Left ventricle myocardium inferior (tissue), 1 donor: Measurements from ENCODE around the gene GGPS1. TPM values are rescaled to one million over a fixed set of nuclear protein-coding genes. Genes with fewer than 3 reads are reported as not detected.
"Not testable (repeated sequence)": the region's sequence is repeated elsewhere in the genome, so short reads cannot be mapped to it uniquely, and the experiment has no call there.

Experiments used
- DNase-seq: peaks from one replicate; pipeline ENCODE4 v3.0.0-alpha.2; 2020
- H3K27ac ChIP-seq: fragments of 200-600 bp; replicated peaks from 2 replicates; pipeline ENCODE4 v1.8.0; 2021
- H3K27me3 ChIP-seq: fragments of 200-600 bp; 2 replicates; pipeline ENCODE4 v1.8.0; 2021; ENCODE audit warnings: low read depth
- H3K36me3 ChIP-seq: fragments of 200-600 bp; 2 replicates; pipeline ENCODE4 v1.8.0; 2021
- H3K4me1 ChIP-seq: fragments of 200-600 bp; 2 replicates; pipeline ENCODE4 v1.8.0; 2021
- H3K4me3 ChIP-seq: fragments of 200-600 bp; 2 replicates; pipeline ENCODE4 v1.8.0; 2021; ENCODE audit warnings: mild to moderate bottlenecking, moderate library complexity
- H3K9me3 ChIP-seq: fragments of 200-600 bp; replicated peaks from 2 replicates; pipeline ENCODE4 v1.8.0; 2021
- intact Hi-C: fragments of 100-400 bp; cut with micrococcal nuclease; formaldehyde crosslinking; loops from one replicate; pipeline ENCODE4 v1.11.0; 2022
- long read RNA-seq: library from polyadenylated mRNA; unstranded; transcript quantifications from one replicate; pipeline ENCODE4 v2.0.0, GENCODE V29; 2021
- total RNA-seq: library from RNA; stranded (reverse); fragmentation: NEBNext Ultra II Directional; extraction: Animal tissue kit (Norgen Biotek cat#: 25700); gene quantifications from one replicate; pipeline ENCODE4 v1.2.1, GENCODE V29; 2021
- TF ChIP-seq, protein P1 (sequence below): fragments of 200-600 bp; IDR thresholded peaks from 2 replicates; pipeline ENCODE4 v1.8.0; 2021; ENCODE audit warnings: antibody characterized with exemption, mild to moderate bottlenecking, borderline replicate concordance
- donor health status: DM: no; HTN: yes; CAD: no; lungs with severe emphysema.

The GGPS1 gene
- total RNA-seq = 30.2 TPM
- long read RNA-seq, transcript GGPS1-201 (4 exons, 2,895 nt) = major isoform, 34 of 38 reads
- long read RNA-seq, partial matches to known transcripts = 3 of 38 reads
- long read RNA-seq, other reads (novel, unspliced or antisense) = 1 of 38 reads

DNA sequence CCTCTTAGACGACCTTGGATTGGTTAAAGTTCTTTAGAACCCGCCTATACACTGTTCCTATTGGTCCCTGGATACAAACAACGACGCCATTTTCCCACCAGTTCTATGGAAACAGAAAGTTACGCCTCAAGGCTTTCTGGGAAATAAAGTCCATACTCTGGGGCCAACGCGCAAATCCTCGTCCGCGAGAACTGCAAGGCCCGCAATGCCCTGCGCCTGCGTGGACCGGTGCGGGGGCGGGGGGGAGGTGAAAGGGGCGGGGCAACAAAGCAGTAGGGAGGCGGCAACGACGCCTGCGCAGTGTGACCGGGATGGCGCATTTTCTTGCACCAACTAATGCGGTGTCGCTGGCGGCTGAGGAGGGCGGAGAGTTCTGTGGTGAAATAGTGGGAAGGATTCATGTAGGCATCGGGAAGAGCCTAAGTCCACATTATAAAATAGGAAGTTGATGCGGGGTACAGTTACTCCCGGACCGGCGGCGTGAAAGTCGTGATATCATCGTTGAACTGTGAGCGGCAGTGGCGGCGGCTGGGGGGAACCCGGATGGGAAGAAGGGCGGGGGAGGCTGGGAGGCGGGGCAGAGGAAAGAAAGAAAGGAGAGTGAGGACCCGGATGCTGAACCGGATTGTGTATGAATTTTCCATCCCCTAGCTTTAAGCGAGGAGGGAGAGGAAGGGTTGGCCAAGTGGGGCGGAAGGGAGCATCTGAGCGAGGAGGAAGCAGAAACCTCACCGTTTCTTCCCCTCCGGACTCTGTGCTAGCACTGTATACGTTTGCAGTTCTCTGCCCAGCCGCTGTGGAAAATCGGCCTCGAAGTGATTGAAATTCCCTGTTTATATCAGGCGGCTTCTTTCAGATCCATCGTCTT lies at the start of gene GGPS1:
Gene GGPS1 (plus strand): TSS at position 300 of the 868 bp plus-strand sequence. CDS start 6,695 bp downstream, outside the sequence.
- Histone ChIP-seq H3K27me3 (no peaks in the 10 kb centered on the region), H3K36me3 (no peaks in the 10 kb centered on the region), H3K4me3 (peak within 1 kb of the TSS; percentile 96), H3K27ac (peak within 1 kb of the TSS; percentile 96), H3K9me3 (no peaks in the 10 kb centered on the region), H3K4me1 (peaks cover 83% of the 10 kb centered on the region)
- intact Hi-C loops = loop anchor here (10.0 kb wide), 1 partner anchor 74 kb away; no protein-coding TSS in a partner anchor
- peak; percentile 98 for DNase-seq
- TF ChIP-seq, protein P1, sequence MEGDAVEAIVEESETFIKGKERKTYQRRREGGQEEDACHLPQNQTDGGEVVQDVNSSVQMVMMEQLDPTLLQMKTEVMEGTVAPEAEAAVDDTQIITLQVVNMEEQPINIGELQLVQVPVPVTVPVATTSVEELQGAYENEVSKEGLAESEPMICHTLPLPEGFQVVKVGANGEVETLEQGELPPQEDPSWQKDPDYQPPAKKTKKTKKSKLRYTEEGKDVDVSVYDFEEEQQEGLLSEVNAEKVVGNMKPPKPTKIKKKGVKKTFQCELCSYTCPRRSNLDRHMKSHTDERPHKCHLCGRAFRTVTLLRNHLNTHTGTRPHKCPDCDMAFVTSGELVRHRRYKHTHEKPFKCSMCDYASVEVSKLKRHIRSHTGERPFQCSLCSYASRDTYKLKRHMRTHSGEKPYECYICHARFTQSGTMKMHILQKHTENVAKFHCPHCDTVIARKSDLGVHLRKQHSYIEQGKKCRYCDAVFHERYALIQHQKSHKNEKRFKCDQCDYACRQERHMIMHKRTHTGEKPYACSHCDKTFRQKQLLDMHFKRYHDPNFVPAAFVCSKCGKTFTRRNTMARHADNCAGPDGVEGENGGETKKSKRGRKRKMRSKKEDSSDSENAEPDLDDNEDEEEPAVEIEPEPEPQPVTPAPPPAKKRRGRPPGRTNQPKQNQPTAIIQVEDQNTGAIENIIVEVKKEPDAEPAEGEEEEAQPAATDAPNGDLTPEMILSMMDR = peak; percentile 27

- H3K27ac ChIP-seq = no peak overlapping the region
- intact Hi-C loops = no loop called here
These were observed 49.5 kb upstream of the GGPS1 start for GRCh38 chr1:235278915-235279292.

GRCh38 chr1:235279694-235280093 lies 48.7 kb upstream of the GGPS1 start:
- Histone ChIP-seq H3K9me3 (no peaks in the 10 kb centered on the region), H3K36me3 (no peaks in the 10 kb centered on the region), H3K27me3 (no peaks in the 10 kb centered on the region), H3K27ac (no peak overlapping the region), H3K4me3 (no peak overlapping the region), H3K4me1 (peaks cover 38% of the 10 kb centered on the region)
- intact Hi-C loops = no loop called here
- TF ChIP-seq, protein P1 = no peak
- no peak for DNase-seq

More at GRCh38 chr1:235278915-235279292, 49.5 kb upstream of the GGPS1 start:
- no peak for DNase-seq
- no peaks in the 10 kb centered on the region for H3K27me3 ChIP-seq
- TF ChIP-seq, protein P1 = no peak
- peaks cover 30% of the 10 kb centered on the region for H3K4me1 ChIP-seq
- no peaks in the 10 kb centered on the region for H3K9me3 ChIP-seq
- H3K36me3 ChIP-seq = no peaks in the 10 kb centered on the region
- H3K4me3 ChIP-seq = no peak overlapping the region

GRCh38 chr1:235280467-235280866 lies 47.9 kb upstream of the GGPS1 start:
- no peak overlapping the region for H3K27ac ChIP-seq
- no peak for DNase-seq
- TF ChIP-seq, protein P1 = no peak
- no peaks in the 10 kb centered on the region for H3K9me3 ChIP-seq
- no peaks in the 10 kb centered on the region for H3K36me3 ChIP-seq
- intact Hi-C loops = no loop called here
- no peaks in the 10 kb centered on the region for H3K27me3 ChIP-seq
- peaks cover 40% of the 10 kb centered on the region for H3K4me1 ChIP-seq
- no peak overlapping the region for H3K4me3 ChIP-seq

DNA sequence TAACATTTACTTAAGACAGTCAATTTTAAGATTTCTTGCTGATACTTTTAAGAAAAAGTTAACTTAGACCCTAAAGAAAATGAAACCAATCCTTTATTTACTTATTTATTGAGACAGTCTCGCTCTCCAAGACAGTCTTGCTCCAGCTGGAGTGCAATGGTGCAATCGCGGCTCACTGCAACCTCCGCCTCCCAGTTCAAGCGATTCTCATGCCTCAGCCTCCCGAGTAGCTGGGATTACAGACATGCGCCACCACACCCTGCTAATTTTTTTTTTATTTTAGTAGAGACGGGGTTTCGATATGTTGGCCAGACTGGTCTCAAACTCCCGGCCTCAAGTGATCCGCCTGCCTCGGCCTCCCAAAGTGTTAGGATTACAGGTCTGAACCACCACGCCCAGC lies 44.7 kb upstream of the GGPS1 start:
- H3K9me3 ChIP-seq, H3K27me3 ChIP-seq, DNase-seq, intact Hi-C loops, H3K4me3 ChIP-seq, H3K27ac ChIP-seq, H3K36me3 ChIP-seq: not testable (repeated sequence)
- peaks cover 53% of the 10 kb centered on the region for H3K4me1 ChIP-seq
